PC-9 (cell line): ENCODE measurements around the gene HLX. TPM values are rescaled to one million over a fixed set of nuclear protein-coding genes. Genes with fewer than 3 reads are reported as not detected.

Experiments used
- BruUV-seq: library from RNA; stranded (reverse); fragments of 400-500 nt; replicated peaks from 2 replicates; lab custom pipeline; 2021; lab: Mats Ljungman, UMichigan
- CTCF ChIA-PET: fragments of 300-600 bp; sonication (Branson Sonifier 250); formaldehyde crosslinking; loops from one replicate; lab custom pipeline; 2022; ENCODE audit warnings: antibody characterized with exemption; lab: Charles Lee
- POLR2A ChIA-PET: fragments of 300-600 bp; sonication (Branson Sonifier 250); formaldehyde crosslinking; loops from one replicate; lab custom pipeline; 2022; ENCODE audit warnings: antibody characterized with exemption; ENCODE audit not compliant: unreplicated experiment; lab: Charles Lee
- DNase-seq, 2 experiments: peaks; one replicate each; pipeline versions ENCODE4 v3.0.0 to v3.0.0-alpha.2; 2015 to 2022; ENCODE audit warnings: mixed read lengths in 1 of 2
- H2AFZ ChIP-seq: fragments of 200-600 bp; sonication (generic); 2 replicates; pipeline ENCODE4 v1.8.1; 2017; ENCODE audit warnings: antibody characterized with exemption
- H3F3A ChIP-seq: fragments of 200-600 bp; sonication (generic); 2 replicates; pipeline ENCODE4 v1.8.1; 2017; ENCODE audit warnings: antibody characterized with exemption, mild to moderate bottlenecking, low read depth; ENCODE audit not compliant: insufficient read depth
- H3K27ac ChIP-seq: fragments of 200-600 bp; sonication (generic); 2 replicates; pipeline ENCODE4 v1.6.1; 2016; ENCODE audit warnings: mixed run types
- H3K27me3 ChIP-seq: fragments of 200-600 bp; sonication (generic); 2 replicates; pipeline ENCODE4 v1.6.1; 2016; ENCODE audit warnings: low read depth, mixed run types; ENCODE audit not compliant: insufficient read depth
- H3K36me3 ChIP-seq: fragments of 200-600 bp; sonication (generic); 2 replicates; pipeline ENCODE4 v1.6.1; 2016; ENCODE audit warnings: low read depth, mixed run types
- H3K4me1 ChIP-seq: fragments of 200-600 bp; sonication (generic); replicated peaks from 2 replicates; pipeline ENCODE4 v1.6.1; 2016; ENCODE audit warnings: mixed run types; ENCODE audit not compliant: insufficient read depth
- H3K4me2 ChIP-seq: fragments of 200-600 bp; sonication (generic); 2 replicates; pipeline ENCODE4 v1.6.1; 2017; ENCODE audit warnings: mixed run types
- H3K4me3 ChIP-seq: fragments of 200-600 bp; sonication (generic); 2 replicates; pipeline ENCODE4 v1.6.1; 2016; ENCODE audit warnings: mixed run types
- H3K79me2 ChIP-seq: fragments of 200-600 bp; sonication (generic); 2 replicates; pipeline ENCODE4 v1.6.1; 2017; ENCODE audit warnings: low read depth, mixed run types
- H3K9me2 ChIP-seq: fragments of 200-600 bp; sonication (generic); 2 replicates; pipeline ENCODE4 v1.8.1; 2017; ENCODE audit warnings: mild to moderate bottlenecking; ENCODE audit not compliant: insufficient read depth
- H3K9me3 ChIP-seq: fragments of 200-600 bp; sonication (generic); 2 replicates; pipeline ENCODE4 v1.8.1; 2016; ENCODE audit warnings: low read depth; ENCODE audit not compliant: insufficient read depth
- H4K20me1 ChIP-seq: fragments of 200-600 bp; sonication (generic); 2 replicates; pipeline ENCODE4 v1.8.1; 2017; ENCODE audit not compliant: insufficient read depth
- EZH2 ChIP-seq: fragments of 200-600 bp; sonication (generic); IDR thresholded peaks from 2 replicates; pipeline ENCODE4 v1.8.0; 2017; ENCODE audit warnings: antibody characterized with exemption, low read depth
- intact Hi-C: fragments of 100-400 bp; cut with micrococcal nuclease; formaldehyde crosslinking; loops from one replicate; pipeline ENCODE4 v1.10.0; 2022; ENCODE audit not compliant: unreplicated experiment
- total RNA-seq: library from RNA; stranded (reverse); gene quantifications from 2 replicates; pipeline ENCODE4 v1.2.3, GENCODE V29; 2021
- TF ChIP-seq, protein P1 (sequence below): fragments of 200-600 bp; sonication (generic); conservative IDR thresholded peaks from 2 replicates; pipeline ENCODE4 v1.6.1; 2017; ENCODE audit warnings: mixed run types, antibody characterized with exemption, mild to moderate bottlenecking, moderate library complexity

HLX gene
- total RNA-seq, 1 experiment from 2014 or later, result 1.1 TPM

DNA sequence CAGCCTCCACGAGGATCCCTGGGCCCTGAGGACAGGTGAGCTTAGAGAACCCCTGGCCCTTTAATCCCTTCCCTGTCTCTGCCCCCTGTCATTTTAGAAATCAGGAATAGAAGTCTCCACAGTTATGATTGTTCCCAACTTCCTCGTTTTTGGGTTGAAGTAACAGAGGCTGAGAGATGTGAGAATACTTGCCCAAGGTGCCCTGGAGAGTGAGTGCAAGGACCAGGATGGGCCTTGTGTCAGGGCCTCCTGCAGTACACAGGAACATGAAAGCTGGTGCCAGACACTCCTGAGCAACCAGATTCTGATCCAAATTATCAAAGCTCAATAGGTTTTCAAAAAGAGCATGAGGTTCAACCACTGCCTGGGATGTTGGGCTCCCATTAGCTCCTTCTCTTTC is 10.1 kb downstream of the HLX start:
- no peaks in the 10 kb centered on the region for H3F3A ChIP-seq
- no peak for DNase-seq
- H4K20me1 ChIP-seq, result no peaks in the 10 kb centered on the region
- intact Hi-C loops, result no loop called here
- POLR2A ChIA-PET, result no interaction called here
- no peak overlapping the region for H2AFZ ChIP-seq
- no peaks in the 10 kb centered on the region for H3K79me2 ChIP-seq
- BruUV-seq, result no TSS peak
- TF ChIP-seq EZH2, result no peak
- TF ChIP-seq, protein P1, sequence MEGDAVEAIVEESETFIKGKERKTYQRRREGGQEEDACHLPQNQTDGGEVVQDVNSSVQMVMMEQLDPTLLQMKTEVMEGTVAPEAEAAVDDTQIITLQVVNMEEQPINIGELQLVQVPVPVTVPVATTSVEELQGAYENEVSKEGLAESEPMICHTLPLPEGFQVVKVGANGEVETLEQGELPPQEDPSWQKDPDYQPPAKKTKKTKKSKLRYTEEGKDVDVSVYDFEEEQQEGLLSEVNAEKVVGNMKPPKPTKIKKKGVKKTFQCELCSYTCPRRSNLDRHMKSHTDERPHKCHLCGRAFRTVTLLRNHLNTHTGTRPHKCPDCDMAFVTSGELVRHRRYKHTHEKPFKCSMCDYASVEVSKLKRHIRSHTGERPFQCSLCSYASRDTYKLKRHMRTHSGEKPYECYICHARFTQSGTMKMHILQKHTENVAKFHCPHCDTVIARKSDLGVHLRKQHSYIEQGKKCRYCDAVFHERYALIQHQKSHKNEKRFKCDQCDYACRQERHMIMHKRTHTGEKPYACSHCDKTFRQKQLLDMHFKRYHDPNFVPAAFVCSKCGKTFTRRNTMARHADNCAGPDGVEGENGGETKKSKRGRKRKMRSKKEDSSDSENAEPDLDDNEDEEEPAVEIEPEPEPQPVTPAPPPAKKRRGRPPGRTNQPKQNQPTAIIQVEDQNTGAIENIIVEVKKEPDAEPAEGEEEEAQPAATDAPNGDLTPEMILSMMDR, result no peak
- H3K4me2 ChIP-seq, result no peak overlapping the region
- no peak overlapping the region for H3K27ac ChIP-seq
- CTCF ChIA-PET, result interaction anchor here (0.6 kb wide), 1 partner anchor 168 kb away, joined by 4 read pairs; no protein-coding TSS in a partner anchor
- H3K9me2 ChIP-seq, result no peaks in the 10 kb centered on the region
- H3K27me3 ChIP-seq, result peaks cover 15% of the 10 kb centered on the region
- no peaks in the 10 kb centered on the region for H3K9me3 ChIP-seq
- H3K4me3 ChIP-seq, result no peak overlapping the region
- no peaks in the 10 kb centered on the region for H3K4me1 ChIP-seq
- H3K36me3 ChIP-seq, result no peaks in the 10 kb centered on the region

DNA sequence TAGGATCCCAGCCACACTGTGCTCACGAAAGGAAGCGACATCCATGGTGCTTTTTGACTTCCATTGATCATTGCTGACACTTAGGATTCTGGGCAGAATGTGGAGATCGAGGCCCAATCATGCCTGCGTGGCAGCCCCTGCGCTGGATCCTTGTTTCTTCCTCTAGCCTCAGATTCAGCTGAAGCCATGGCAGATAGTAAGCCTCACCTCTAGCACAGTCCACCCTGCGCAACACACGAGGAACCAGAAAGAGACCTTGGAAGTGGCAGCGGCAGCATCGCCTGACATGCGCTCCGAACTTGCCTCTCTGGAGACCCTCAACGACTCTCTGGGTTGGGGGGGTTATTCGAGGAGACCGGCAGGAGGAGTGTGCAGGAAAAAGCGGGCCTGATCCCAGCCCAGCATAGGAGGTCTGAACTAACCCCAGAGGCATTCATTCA is 10.6 kb downstream of the HLX start:
- TF ChIP-seq EZH2, result no peak
- TF ChIP-seq, protein P1, result no peak
- H2AFZ ChIP-seq, result no peak overlapping the region
- H3K36me3 ChIP-seq, result no peaks in the 10 kb centered on the region
- H3K4me1 ChIP-seq, result no peaks in the 10 kb centered on the region
- intact Hi-C loops, result no loop called here
- no peak overlapping the region for H3K4me3 ChIP-seq
- ChIA-PET POLR2A (no interaction called here), CTCF (interaction anchor here (0.5 kb wide), 1 partner anchor 609 kb away, joined by 5 read pairs; no protein-coding TSS in a partner anchor)
- H3K9me3 ChIP-seq, result no peaks in the 10 kb centered on the region
- H3K4me2 ChIP-seq, result no peak overlapping the region
- H3K27ac ChIP-seq, result no peak overlapping the region
- H3K27me3 ChIP-seq, result peaks cover 15% of the 10 kb centered on the region
- H3F3A ChIP-seq, result no peaks in the 10 kb centered on the region
- H3K79me2 ChIP-seq, result no peaks in the 10 kb centered on the region
- no TSS peak for BruUV-seq
- no peak for DNase-seq
- H4K20me1 ChIP-seq, result no peaks in the 10 kb centered on the region
- no peaks in the 10 kb centered on the region for H3K9me2 ChIP-seq

DNA sequence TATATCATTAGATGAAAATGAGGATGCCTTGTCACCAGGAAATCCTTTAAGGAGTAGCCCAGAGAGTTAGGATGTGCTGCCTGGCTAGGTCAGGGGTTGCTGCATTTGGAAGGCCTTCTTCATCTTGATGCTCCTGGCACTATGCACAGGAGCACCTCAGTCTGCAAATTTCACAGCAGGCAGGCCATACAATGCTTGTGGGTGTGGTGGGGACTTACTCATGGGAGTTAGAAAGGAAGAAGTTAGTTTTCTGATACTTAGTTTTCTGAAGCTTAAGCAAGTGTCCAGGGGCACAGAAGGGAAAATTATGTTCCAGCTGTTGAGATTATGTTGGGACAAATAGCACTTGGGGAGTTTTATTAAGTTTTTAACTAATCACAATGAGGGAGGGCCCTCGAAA is 11.4 kb downstream of the HLX start:
- H3K27me3 ChIP-seq, result peaks cover 15% of the 10 kb centered on the region

More for the DNA sequence above, 11.4 kb downstream of the HLX start:
- no peaks in the 10 kb centered on the region for H3K36me3 ChIP-seq
- no peaks in the 10 kb centered on the region for H4K20me1 ChIP-seq
- H3K9me2 ChIP-seq, result no peaks in the 10 kb centered on the region
- no peak overlapping the region for H3K4me3 ChIP-seq
- intact Hi-C loops, result no loop called here
- CTCF ChIA-PET, result no interaction called here
- POLR2A ChIA-PET, result no interaction called here
- H3K4me2 ChIP-seq, result no peak overlapping the region
- H2AFZ ChIP-seq, result no peak overlapping the region
- no peaks in the 10 kb centered on the region for H3K9me3 ChIP-seq
- no peaks in the 10 kb centered on the region for H3F3A ChIP-seq
- no peaks in the 10 kb centered on the region for H3K4me1 ChIP-seq
- BruUV-seq, result no TSS peak
- TF ChIP-seq, protein P1, result no peak
- TF ChIP-seq EZH2, result no peak
- H3K79me2 ChIP-seq, result no peaks in the 10 kb centered on the region
- no peak for DNase-seq
- no peak overlapping the region for H3K27ac ChIP-seq
